Calu3 (cell line): ENCODE data around the gene VANGL1. TPM values are rescaled to one million over a fixed set of nuclear protein-coding genes. Genes with fewer than 3 reads are reported as not detected.
A peak's percentile ranks its signal among the peaks of the same experiment; 100 is the strongest.

Source experiments
- BruUV-seq: library from RNA; stranded (reverse); fragments of 400-500 nt; replicated peaks from 2 replicates; lab custom pipeline; 2021; lab: Mats Ljungman, UMichigan
- CTCF ChIA-PET: fragments of 300-600 bp; sonication (Branson Sonifier 250); formaldehyde crosslinking; loops from one replicate; lab custom pipeline; 2022; ENCODE audit warnings: antibody characterized with exemption; lab: Charles Lee
- DNase-seq: peaks from one replicate; pipeline ENCODE4 v3.0.0; 2022
- H3K27ac Mint-ChIP-seq: one replicate; pipeline ENCODE4 v1.8.0; 2022; ENCODE audit warnings: mixed read lengths; ENCODE audit not compliant: unreplicated experiment
- H3K27me3 Mint-ChIP-seq: one replicate; pipeline ENCODE4 v1.8.0; 2022; ENCODE audit warnings: mixed read lengths; ENCODE audit not compliant: unreplicated experiment
- H3K36me3 Mint-ChIP-seq: one replicate; pipeline ENCODE4 v1.8.0; 2022; ENCODE audit warnings: mild to moderate bottlenecking, moderate library complexity, mixed read lengths; ENCODE audit not compliant: insufficient read depth, unreplicated experiment
- H3K4me1 Mint-ChIP-seq: one replicate; pipeline ENCODE4 v1.8.0; 2022; ENCODE audit warnings: mild to moderate bottlenecking, low read depth, mixed read lengths; ENCODE audit not compliant: unreplicated experiment
- H3K4me3 Mint-ChIP-seq: one replicate; pipeline ENCODE4 v1.8.0; 2022; ENCODE audit warnings: mild to moderate bottlenecking, low read depth, moderate library complexity, mixed read lengths; ENCODE audit not compliant: unreplicated experiment
- H3K9me3 Mint-ChIP-seq: one replicate; pipeline ENCODE4 v1.8.0; 2022; ENCODE audit warnings: low read depth, mixed read lengths; ENCODE audit not compliant: unreplicated experiment
- intact Hi-C: fragments of 100-400 bp; cut with micrococcal nuclease; formaldehyde crosslinking; loops from one replicate; pipeline ENCODE4 v1.10.0; 2022; ENCODE audit not compliant: unreplicated experiment
- total RNA-seq: library from RNA; stranded (reverse); gene quantifications from 2 replicates; pipeline ENCODE4 v1.2.3, GENCODE V29; 2022
- TF ChIP-seq, protein P1 (sequence below): fragments of 200-600 bp; IDR thresholded peaks from one replicate; pipeline ENCODE4 v1.8.0; 2022; ENCODE audit warnings: antibody characterized with exemption; ENCODE audit not compliant: unreplicated experiment

The VANGL1 gene
- total RNA-seq, 1 experiment from 2014 or later: 22.4 TPM

DNA sequence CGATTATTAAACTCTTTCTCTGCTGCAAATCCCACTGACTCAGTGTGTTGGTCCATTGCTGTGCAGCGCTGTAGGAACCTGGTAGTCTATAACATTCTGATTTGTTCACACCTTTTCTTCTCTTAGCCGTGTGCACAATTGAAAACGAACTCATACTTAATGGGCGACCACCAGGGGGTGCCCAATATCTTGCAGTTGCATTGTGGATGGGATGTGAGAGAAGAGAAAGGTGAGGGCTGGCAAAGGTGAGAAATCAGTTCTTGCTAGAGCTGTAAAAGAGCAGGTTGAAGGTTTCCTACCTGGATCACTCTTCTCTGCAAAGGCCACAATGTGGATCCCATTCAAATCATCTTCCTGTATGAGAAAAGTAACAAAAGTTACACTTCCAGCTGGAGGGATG, 75.8 kb downstream of the VANGL1 start:
- H3K9me3 Mint-ChIP-seq: no peaks in the 10 kb centered on the region
- CTCF ChIA-PET: interaction anchor here (2.0 to 2.3 kb wide), 3 partner anchors 10 to 54 kb away, joined by 6 to 27 read pairs (median 6); no protein-coding TSS in a partner anchor
- no TSS peak for BruUV-seq
- H3K4me3 Mint-ChIP-seq: no peak overlapping the region
- H3K27me3 Mint-ChIP-seq: no peaks in the 10 kb centered on the region
- peaks cover 10% of the 10 kb centered on the region for H3K36me3 Mint-ChIP-seq
- DNase-seq: peak; percentile 70
- H3K27ac Mint-ChIP-seq: peak overlapping the region; percentile 69
- H3K4me1 Mint-ChIP-seq: peaks cover 35% of the 10 kb centered on the region
- TF ChIP-seq, protein P1, sequence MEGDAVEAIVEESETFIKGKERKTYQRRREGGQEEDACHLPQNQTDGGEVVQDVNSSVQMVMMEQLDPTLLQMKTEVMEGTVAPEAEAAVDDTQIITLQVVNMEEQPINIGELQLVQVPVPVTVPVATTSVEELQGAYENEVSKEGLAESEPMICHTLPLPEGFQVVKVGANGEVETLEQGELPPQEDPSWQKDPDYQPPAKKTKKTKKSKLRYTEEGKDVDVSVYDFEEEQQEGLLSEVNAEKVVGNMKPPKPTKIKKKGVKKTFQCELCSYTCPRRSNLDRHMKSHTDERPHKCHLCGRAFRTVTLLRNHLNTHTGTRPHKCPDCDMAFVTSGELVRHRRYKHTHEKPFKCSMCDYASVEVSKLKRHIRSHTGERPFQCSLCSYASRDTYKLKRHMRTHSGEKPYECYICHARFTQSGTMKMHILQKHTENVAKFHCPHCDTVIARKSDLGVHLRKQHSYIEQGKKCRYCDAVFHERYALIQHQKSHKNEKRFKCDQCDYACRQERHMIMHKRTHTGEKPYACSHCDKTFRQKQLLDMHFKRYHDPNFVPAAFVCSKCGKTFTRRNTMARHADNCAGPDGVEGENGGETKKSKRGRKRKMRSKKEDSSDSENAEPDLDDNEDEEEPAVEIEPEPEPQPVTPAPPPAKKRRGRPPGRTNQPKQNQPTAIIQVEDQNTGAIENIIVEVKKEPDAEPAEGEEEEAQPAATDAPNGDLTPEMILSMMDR: peak; percentile 18
- intact Hi-C loops: loop anchor here (1.0 to 5.0 kb wide), 2 partner anchors 47 to 265 kb away; no protein-coding TSS in a partner anchor

DNA sequence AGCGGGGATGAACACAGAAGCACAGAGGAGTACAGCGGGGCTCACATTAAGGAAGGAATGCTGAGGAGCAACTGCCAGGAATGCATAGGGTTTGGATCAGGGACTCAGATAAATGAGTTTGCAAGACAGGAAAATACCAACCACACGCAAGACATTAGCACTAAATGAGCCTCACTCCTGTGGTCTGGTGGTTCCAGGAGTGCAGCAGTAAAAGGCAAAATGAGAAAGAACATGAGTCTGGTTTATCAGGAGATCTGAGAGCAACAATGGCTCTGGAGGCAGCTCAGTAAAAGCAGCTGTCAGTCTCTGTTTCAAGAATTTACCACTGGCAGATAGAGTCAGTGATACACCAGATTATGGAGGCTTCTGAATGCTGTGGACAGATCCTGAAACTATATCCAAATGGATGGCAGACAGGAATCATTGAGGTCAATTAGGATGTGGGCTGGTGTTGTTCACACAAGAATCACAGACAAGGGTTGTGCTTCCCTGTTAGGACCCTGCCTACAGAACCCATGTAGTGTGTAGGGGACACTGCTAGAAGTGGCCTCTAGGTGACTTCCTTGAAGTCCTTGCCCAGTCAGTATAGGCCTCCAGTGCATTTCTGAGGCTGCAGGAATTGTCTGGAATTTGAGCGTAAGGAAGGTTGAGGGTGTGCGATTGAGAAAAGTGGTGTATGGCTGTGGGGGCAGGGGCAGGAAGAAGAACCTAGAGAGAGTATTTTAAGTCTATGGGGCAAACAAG, 76.4 kb downstream of the VANGL1 start:
- no peaks in the 10 kb centered on the region for H3K27me3 Mint-ChIP-seq
- TF ChIP-seq, protein P1: no peak
- no peak overlapping the region for H3K4me3 Mint-ChIP-seq
- no peak for DNase-seq
- intact Hi-C loops: loop anchor here (5.0 kb wide), 1 partner anchor 264 kb away; no protein-coding TSS in a partner anchor
- CTCF ChIA-PET: interaction anchor here (2.0 to 2.3 kb wide), 3 partner anchors 10 to 53 kb away, joined by 6 to 27 read pairs (median 6); no protein-coding TSS in a partner anchor
- no TSS peak for BruUV-seq
- peaks cover 35% of the 10 kb centered on the region for H3K4me1 Mint-ChIP-seq
- H3K9me3 Mint-ChIP-seq: no peaks in the 10 kb centered on the region
- peaks cover 10% of the 10 kb centered on the region for H3K36me3 Mint-ChIP-seq
- H3K27ac Mint-ChIP-seq: peak overlapping the region; percentile 69

DNA sequence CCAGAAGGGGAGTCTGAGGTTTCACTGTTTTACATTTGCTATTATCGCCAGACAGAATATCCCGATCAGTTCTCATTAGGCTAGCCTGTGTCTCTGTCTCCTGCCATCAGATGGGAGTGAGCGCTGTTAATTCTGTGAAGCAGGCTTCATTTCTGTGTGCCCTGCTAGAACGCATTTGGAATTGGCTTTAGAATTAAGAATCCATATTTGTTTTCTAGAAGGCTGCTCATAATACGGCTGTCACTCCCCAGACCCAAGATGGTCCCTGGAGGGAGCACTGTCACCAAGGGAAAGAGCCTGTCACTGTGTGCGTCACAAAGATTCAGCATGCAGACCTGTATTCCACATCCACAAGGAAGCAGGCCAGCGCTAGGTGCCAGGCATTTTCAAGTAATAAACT, 77.5 kb downstream of the VANGL1 start:
- no TSS peak for BruUV-seq
- TF ChIP-seq, protein P1: no peak
- H3K27ac Mint-ChIP-seq: no peak overlapping the region
- DNase-seq: no peak
- H3K27me3 Mint-ChIP-seq: no peaks in the 10 kb centered on the region
- no peaks in the 10 kb centered on the region for H3K9me3 Mint-ChIP-seq
- H3K4me3 Mint-ChIP-seq: no peak overlapping the region
- peaks cover 29% of the 10 kb centered on the region for H3K4me1 Mint-ChIP-seq
- H3K36me3 Mint-ChIP-seq: peaks cover 8% of the 10 kb centered on the region
- intact Hi-C loops: loop anchor here (5.0 kb wide), 1 partner anchor 263 kb away; no protein-coding TSS in a partner anchor
- CTCF ChIA-PET: interaction anchor here (2.0 kb wide), 1 partner anchor 9 kb away, joined by 6 read pairs; no protein-coding TSS in a partner anchor

DNA sequence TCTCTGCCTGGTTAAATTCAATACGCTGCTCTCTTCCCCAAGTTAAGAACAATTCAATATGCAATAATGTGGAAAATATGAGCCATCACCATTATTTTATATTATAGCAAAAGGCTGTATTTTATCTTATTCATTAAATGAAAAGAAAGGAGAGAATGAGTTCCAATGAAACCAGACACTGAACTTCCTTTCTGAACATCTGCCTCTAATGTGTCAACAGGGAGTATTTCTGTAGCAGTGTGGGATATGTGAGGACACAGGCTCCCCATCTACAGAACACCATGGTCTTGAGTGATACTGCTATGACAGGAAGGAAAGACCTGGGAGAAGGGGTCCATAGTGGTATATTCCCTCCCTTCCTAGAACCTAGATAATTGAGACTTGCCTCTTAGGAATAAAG, 80.5 kb downstream of the VANGL1 start:
- peaks cover 8% of the 10 kb centered on the region for H3K4me1 Mint-ChIP-seq
- no peaks in the 10 kb centered on the region for H3K27me3 Mint-ChIP-seq
- H3K27ac Mint-ChIP-seq: no peak overlapping the region

More for the DNA sequence above, 80.5 kb downstream of the VANGL1 start:
- Mint-ChIP-seq H3K4me3 (no peak overlapping the region), H3K36me3 (no peaks in the 10 kb centered on the region), H3K9me3 (no peaks in the 10 kb centered on the region)
- DNase-seq: no peak
- CTCF ChIA-PET: no interaction called here
- BruUV-seq: no TSS peak
- TF ChIP-seq, protein P1: no peak
- intact Hi-C loops: no loop called here
